Nephron progenitor cell (in vitro differentiated cells): ENCODE data around the gene PLEKHA6.

Source experiments
- DNase-seq: peaks from one replicate; pipeline ENCODE4 v3.0.0; 2021
- H3K27ac Mint-ChIP-seq: 2 replicates; pipeline ENCODE4 v1.8.0; 2021; ENCODE audit warnings: mild to moderate bottlenecking, moderate library complexity, mixed read lengths
- H3K27me3 Mint-ChIP-seq: 2 replicates; pipeline ENCODE4 v1.8.0; 2021; ENCODE audit warnings: mild to moderate bottlenecking, low read depth, mixed read lengths; ENCODE audit not compliant: poor library complexity
- H3K36me3 Mint-ChIP-seq: 2 replicates; pipeline ENCODE4 v1.8.0; 2021; ENCODE audit warnings: low read depth, mixed read lengths
- H3K4me1 Mint-ChIP-seq: 2 replicates; pipeline ENCODE4 v1.8.0; 2021; ENCODE audit warnings: mixed read lengths
- H3K4me3 Mint-ChIP-seq: 2 replicates; pipeline ENCODE4 v1.8.0; 2021; ENCODE audit warnings: mild to moderate bottlenecking, moderate library complexity, mixed read lengths
- H3K9me3 Mint-ChIP-seq: 2 replicates; pipeline ENCODE4 v1.8.0; 2021; ENCODE audit warnings: mild to moderate bottlenecking, moderate library complexity, mixed read lengths
- CTCF ChIP-seq: fragments of 200-600 bp; sonication (generic); IDR thresholded peaks from 2 replicates; pipeline ENCODE4 v1.5.0; 2021; ENCODE audit warnings: antibody characterized with exemption

Gene PLEKHA6

GRCh38 chr1:204318324-204318723 is 41.4 kb downstream of the PLEKHA6 start:
- Mint-ChIP-seq H3K27ac (no peak overlapping the region), H3K4me1 (peaks cover 30% of the 10 kb centered on the region), H3K4me3 (no peak overlapping the region), H3K36me3 (no peaks in the 10 kb centered on the region), H3K9me3 (no peaks in the 10 kb centered on the region), H3K27me3 (peaks cover 36% of the 10 kb centered on the region)
- no peak for DNase-seq
- no peak for TF ChIP-seq CTCF

- no peak overlapping the region for H3K4me3 Mint-ChIP-seq
- H3K4me1 Mint-ChIP-seq, result peaks cover 32% of the 10 kb centered on the region
- no peaks in the 10 kb centered on the region for H3K9me3 Mint-ChIP-seq
- no peaks in the 10 kb centered on the region for H3K36me3 Mint-ChIP-seq
- no peak for DNase-seq
- no peak overlapping the region for H3K27ac Mint-ChIP-seq
- peaks cover 43% of the 10 kb centered on the region for H3K27me3 Mint-ChIP-seq
- TF ChIP-seq CTCF, result no peak
Observed at GRCh38 chr1:204317170-204317569, 42.6 kb downstream of the PLEKHA6 start.

DNA sequence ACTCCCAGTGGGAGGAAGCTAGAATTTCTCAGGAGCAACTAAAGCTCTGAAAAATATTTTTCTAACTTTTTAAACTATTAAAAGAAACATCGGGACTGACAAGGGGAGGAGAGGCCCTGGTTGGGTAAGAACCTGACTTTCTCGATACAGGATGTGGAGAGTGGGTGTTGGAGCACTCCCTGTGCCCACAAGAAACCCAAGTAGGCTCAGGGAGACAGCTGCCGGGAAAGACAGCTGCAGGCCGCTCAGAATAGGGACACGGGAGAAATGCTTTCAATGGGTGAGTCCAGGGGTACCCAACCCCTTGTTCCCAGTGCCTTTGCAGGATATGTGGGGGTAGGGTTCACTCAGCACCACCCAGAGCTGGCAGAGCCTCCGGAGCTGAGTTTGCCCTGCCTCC is 43.6 kb downstream of the PLEKHA6 start:
- no peak for TF ChIP-seq CTCF
- H3K27me3 Mint-ChIP-seq, result peaks cover 50% of the 10 kb centered on the region

GRCh38 chr1:204314893-204315658 is 44.7 kb downstream of the PLEKHA6 start:
- no peak for DNase-seq
- Mint-ChIP-seq H3K27me3 (peaks cover 52% of the 10 kb centered on the region), H3K4me1 (peaks cover 40% of the 10 kb centered on the region), H3K9me3 (no peaks in the 10 kb centered on the region), H3K36me3 (no peaks in the 10 kb centered on the region), H3K27ac (no peak overlapping the region), H3K4me3 (no peak overlapping the region)
- TF ChIP-seq CTCF, result no peak

More for the DNA sequence above, 43.6 kb downstream of the PLEKHA6 start:
- Mint-ChIP-seq H3K9me3 (no peaks in the 10 kb centered on the region), H3K4me3 (no peak overlapping the region), H3K27ac (no peak overlapping the region), H3K36me3 (no peaks in the 10 kb centered on the region), H3K4me1 (peaks cover 32% of the 10 kb centered on the region)
- DNase-seq, result no peak

GRCh38 chr1:204314171-204314892 is 45.4 kb downstream of the PLEKHA6 start:
- no peaks in the 10 kb centered on the region for H3K9me3 Mint-ChIP-seq
- no peak overlapping the region for H3K27ac Mint-ChIP-seq
- DNase-seq, result no peak
- H3K4me1 Mint-ChIP-seq, result peaks cover 42% of the 10 kb centered on the region
- TF ChIP-seq CTCF, result no peak
- no peak overlapping the region for H3K4me3 Mint-ChIP-seq
- H3K27me3 Mint-ChIP-seq, result peaks cover 52% of the 10 kb centered on the region
- H3K36me3 Mint-ChIP-seq, result no peaks in the 10 kb centered on the region
